ENCODE data around the gene PDE9A.

PDE9A gene

GRCh38 chr21:42685954-42686500 is 32.6 kb downstream of the PDE9A start:
- FAIRE-seq (no peak), DNase-seq (ENCODE audit: insufficient read length, low spot score) (no peak)
- TF ChIP-seq CTCF (IDR thresholded peaks at IDR 0.05; ENCODE audit: insufficient read depth, missing control alignments) = no peak

- DNase-seq (ENCODE audit: insufficient read length, low spot score) = no peak
- no peak for FAIRE-seq
- no peak for TF ChIP-seq CTCF (IDR thresholded peaks at IDR 0.05; ENCODE audit: insufficient read depth, missing control alignments)
Measured at GRCh38 chr21:42687796-42688195, 34.4 kb downstream of the PDE9A start.

- DNase-seq (ENCODE audit: insufficient read length, low spot score) (no peak), FAIRE-seq (no peak)
- no peak for TF ChIP-seq CTCF (IDR thresholded peaks at IDR 0.05; ENCODE audit: insufficient read depth, missing control alignments)
Measured at GRCh38 chr21:42688226-42688840, 34.9 kb downstream of the PDE9A start.

GRCh38 chr21:42688841-42689371 is 35.5 kb downstream of the PDE9A start:
- DNase-seq (ENCODE audit: insufficient read length, low spot score) = no peak
- FAIRE-seq = no peak
- no peak for TF ChIP-seq CTCF (IDR thresholded peaks at IDR 0.05; ENCODE audit: insufficient read depth, missing control alignments)

- TF ChIP-seq CTCF (IDR thresholded peaks at IDR 0.05; ENCODE audit: insufficient read depth, missing control alignments) = no peak
- FAIRE-seq (no peak), DNase-seq (ENCODE audit: insufficient read length, low spot score) (no peak)
Measured at GRCh38 chr21:42690586-42690985, 37.2 kb downstream of the PDE9A start.

GRCh38 chr21:42691901-42692559 is 38.6 kb downstream of the PDE9A start:
- no peak for TF ChIP-seq CTCF (IDR thresholded peaks at IDR 0.05; ENCODE audit: insufficient read depth, missing control alignments)
- no peak for FAIRE-seq
- no peak for DNase-seq (ENCODE audit: insufficient read length, low spot score)

GRCh38 chr21:42692688-42693087 is 39.3 kb downstream of the PDE9A start:
- FAIRE-seq (no peak), DNase-seq (ENCODE audit: insufficient read length, low spot score) (no peak)
- no peak for TF ChIP-seq CTCF (IDR thresholded peaks at IDR 0.05; ENCODE audit: insufficient read depth, missing control alignments)

All from D721Med (cell line).